Activated CD4-positive, alpha-beta T cell treated with anti-CD3 and anti-CD28 coated beads, Interleukin-2, amount 50 U/mL, for 4 hours (primary cell): ENCODE data around the gene C1QA.
"Not testable (repeated sequence)": the region's sequence is repeated elsewhere in the genome, so short reads cannot be mapped to it uniquely, and the experiment has no call there.

Experiments
- DNase-seq, 2 experiments: peaks; one replicate each; pipeline ENCODE4 v3.0.0-alpha.2; 2020

The C1QA gene

DNA sequence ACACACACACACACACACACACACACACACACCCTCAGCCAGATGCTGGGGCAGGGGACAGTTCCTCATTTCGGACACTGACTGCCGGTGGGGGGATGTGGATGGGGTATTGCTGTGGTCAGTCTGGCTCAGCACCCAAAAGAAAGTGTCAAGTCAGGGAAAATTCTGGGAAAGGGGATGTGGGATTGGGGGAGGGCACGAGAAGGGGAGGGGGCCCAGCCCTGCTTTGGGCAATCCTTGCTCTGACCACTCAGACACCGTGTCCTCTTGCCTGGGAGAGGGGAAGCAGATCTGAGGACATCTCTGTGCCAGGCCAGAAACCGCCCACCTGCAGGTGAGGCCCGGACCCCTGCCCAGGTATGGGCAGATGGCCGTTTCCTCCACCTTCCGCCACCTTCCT, 7.0 kb downstream of the C1QA start, which contains the start of gene C1QC:
TSS of gene C1QC (plus strand) at position 253 of the 400 bp plus-strand sequence. CDS start 391 bp downstream, outside the sequence.
- no peak for DNase-seq

DNA sequence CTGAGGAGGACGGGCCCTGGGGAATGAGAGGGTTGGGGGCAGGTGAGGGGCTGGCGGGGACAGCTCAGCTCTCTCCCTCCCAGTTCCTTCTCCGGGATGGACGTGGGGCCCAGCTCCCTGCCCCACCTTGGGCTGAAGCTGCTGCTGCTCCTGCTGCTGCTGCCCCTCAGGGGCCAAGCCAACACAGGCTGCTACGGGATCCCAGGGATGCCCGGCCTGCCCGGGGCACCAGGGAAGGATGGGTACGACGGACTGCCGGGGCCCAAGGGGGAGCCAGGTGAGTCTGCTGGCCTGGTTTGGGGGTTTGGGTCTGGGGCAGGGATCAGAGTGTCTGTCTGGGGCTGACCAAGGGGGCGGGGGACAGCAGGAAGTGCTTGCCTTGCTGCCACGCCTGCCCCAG, 7.5 kb downstream of the C1QA start:
- DNase-seq: no peak

DNA sequence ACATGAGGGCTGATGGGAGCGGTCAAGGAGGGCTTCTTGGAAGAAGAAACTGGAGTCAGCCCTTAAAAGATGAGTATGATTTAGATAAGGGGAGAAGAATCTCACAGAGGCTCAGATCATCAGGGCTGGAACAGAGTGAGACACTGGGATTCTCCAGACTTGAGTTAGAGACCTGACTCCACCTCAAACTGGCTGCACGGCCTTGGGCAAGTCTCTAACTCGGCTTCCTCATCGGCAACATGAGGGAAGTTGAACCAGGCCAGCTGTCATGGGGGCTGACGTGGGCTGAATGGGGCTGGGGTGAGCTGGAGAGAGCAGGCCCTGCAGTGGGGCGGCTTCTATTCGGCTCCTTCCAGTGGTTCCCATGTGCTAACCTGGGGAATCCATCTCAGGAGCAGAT, 9.5 kb downstream of the C1QA start:
- DNase-seq: no peak

DNA sequence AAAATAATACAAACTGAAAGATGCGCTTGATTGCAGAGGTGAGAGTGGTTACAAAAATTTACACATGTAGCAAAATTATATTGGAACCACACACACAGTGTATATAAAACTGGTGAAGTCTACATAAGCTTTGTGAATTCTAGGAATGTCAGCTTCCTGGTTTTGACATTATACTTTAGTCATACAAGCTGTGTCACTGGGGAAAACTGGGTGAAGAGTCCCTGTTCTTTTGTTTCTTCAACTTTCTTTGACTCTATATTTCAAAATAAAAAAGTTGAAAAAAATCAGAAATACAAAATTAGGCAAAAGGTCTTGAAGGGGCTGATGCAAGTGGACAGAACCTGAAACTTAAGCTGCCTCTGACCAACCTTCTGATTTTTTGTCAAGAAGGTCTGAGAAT, 10.0 kb downstream of the C1QA start:
- DNase-seq: no peak

DNA sequence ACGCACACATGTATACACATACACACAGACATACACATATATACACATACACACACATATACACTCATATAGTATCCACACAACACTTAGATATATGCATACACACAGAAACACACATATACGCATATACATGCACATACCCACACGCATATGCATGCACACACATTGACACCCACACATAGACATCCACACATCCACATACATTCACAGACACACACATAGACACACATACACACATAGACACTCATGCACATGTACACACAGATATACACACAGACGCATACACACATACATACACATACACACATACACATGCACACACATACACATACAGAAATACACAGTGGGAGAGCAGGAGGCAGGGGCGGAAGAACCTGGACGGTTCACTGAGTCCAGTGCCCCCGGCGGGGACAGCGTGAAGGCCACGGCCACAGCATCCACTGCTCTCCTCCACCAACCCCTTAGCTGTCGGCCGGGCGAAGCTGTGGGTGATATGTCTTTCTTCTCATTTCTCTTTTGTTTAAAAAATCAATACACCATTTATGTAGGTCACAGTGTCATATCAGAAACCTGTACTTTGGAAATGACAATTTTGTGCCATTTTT, 13.8 kb downstream of the C1QA start:
- no peak for DNase-seq

DNA sequence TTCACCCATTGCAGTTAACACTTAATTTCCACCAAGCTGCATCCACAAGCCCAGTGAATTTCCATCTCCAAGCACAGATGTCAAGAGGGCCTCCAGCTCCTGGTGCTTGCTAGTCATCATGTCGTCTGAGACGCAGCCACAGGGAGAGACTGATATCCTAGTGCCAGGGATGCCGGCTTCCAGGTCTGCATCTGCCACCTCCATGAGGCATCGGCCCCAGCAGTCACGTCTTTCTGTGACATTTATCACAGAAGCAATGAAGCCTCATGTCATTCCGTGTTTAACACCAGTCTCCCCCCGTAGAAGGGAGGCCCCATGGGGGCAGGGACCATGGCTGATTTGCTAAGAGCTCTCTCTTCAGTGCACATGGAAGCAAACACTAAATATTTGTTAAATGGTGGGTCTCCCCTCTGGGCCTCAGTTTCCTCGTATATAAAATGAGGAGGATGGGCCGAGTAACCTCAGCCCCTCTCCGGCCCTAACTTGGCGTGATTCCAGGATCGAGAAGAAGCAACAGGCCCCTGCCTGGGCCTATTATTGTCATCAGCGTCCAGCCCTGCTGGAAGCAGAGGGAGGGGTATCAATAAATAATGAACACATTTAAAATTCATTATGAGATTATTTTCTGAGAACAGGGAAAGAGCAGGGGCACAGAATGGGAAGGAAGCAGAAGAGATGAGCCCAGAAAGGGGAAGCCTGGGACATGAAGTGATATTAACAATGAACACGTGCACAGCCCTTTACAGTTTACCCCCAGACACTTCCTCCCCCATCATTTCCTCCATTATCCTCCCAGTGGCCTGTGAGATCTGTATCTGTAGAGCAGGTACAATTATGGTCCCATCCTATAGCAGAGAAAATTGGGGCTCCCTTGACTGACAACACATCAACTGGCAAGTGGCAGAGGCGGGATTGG, 15.8 kb downstream of the C1QA start:
- no peak for DNase-seq

DNA sequence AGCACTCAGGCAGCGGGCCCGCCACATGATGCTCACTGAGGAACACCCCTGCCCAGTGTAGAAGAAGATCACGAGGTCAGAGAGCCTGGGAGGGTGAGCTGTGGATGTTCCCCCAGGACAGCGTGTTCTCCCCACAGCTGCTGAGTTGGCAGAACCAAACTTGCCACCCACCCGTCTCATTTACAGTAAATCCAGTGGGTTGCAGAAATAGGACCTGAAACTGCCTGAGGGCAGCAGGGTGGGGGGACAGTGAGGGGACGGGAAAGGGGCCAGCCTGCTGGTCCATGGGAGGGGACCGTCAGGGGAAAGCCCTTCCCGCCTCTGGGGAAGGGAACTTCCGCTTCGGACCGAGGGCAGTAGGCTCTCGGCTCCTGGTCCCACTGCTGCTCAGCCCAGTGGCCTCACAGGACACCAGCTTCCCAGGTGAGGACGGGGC, 16.5 kb downstream of the C1QA start, which contains the start of gene C1QB:
TSS of gene C1QB (plus strand) at position 356 of the 436 bp plus-strand sequence. CDS start 6,227 bp downstream, outside the sequence.
- DNase-seq: no peak

DNA sequence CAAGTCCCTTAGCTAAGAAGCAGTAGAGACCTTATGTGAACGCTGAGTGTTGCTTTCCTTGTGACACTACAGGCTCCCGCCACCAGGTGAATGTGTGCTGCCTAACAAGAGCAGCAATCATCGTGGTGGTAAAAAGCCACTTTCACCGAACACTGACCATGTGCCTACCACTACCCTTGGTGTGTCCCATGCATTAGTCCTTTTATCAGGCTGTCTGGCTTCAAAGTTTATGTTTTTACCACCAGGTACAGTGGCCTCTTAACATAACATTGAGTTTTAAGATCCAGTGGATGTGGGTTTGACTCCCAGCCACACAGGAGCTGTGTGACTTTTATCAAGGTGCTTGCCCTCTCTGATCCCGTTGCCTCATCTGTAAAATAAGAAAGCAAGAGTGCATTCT, 18.3 kb downstream of the C1QA start:
- no peak for DNase-seq

DNA sequence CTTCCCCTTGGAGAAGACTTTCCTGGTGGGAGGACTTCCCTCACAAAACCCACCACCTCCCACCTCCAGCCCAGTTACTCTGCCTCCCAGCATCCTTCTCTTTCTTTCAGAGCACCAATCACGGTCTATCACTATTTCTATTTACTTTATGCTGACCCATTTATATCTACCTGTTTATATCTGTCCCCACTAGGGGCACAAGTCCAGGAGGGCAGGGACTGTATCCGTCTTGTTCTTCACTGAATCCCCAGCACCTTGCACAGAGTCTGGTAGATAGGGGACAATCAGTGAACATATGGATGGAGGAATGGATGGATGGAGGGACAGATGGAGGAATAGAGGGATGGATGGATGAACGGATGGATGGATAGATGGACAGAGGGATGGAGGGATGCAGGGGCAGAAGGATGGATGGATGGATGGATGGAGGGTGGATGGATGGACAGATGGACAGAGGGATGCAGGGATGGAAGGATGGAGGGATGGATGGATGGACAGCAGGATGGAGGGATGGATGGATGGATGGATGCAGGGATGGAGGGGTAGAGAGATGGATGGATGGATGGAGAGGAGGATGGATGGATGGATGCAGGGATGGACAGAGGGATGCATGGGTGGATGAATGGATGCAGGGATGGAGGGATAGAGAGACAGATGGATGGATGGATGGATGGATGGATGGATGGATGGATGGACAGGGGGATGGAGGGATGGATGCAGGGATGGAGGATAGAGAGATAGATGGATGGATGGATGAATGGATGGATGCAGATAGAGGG, 22.1 kb downstream of the C1QA start:
- DNase-seq: no peak

DNA sequence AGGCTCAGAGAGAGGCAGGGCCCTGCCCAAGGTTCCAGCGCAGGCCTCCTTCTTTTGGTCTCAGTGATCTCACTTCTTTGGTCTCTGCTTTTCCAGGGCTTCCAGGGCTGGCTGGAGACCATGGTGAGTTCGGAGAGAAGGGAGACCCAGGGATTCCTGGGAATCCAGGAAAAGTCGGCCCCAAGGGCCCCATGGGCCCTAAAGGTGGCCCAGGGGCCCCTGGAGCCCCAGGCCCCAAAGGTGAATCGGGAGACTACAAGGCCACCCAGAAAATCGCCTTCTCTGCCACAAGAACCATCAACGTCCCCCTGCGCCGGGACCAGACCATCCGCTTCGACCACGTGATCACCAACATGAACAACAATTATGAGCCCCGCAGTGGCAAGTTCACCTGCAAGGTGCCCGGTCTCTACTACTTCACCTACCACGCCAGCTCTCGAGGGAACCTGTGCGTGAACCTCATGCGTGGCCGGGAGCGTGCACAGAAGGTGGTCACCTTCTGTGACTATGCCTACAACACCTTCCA, 24.4 kb downstream of the C1QA start:
- no peak for DNase-seq

DNA sequence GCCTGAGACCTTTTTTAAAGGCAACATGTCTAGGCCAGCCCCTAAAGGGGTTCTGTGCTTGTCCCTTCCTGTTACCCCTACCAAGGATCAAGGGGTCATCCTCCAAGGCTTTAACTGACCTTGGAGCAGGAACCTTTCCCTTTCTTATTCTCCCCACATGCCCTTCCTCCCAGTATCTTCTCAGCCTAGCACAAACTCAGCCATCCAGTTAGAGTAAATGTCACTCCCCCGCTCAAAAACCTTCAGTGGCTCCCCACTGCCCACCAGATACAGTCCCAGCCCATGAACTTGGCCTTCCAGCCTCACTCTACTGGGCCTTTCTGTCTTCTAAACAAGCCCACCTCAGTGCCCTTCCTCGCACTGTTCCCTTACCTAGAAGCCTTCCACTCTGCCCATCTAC, 25.5 kb downstream of the C1QA start:
- no peak for DNase-seq

DNA sequence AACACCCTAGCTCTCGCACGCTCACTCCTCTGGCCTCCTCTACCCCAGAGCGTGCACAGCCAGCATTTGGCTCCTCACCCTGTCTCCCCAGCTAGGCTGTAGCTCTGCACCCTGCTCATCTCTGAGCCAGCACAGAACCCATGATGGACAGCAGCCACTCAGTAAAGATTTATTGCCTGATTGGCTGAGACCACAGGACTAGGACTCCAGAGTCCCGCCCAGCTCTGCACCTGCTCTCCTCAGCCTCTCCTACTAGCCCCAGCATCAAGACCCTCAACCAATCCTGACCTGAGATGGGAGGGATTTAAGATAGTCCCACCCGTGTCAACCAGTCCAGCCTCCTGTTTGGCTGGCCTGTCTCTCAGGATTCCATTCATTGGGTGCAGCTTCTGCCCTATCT, 25.9 kb downstream of the C1QA start:
- no peak for DNase-seq

DNA sequence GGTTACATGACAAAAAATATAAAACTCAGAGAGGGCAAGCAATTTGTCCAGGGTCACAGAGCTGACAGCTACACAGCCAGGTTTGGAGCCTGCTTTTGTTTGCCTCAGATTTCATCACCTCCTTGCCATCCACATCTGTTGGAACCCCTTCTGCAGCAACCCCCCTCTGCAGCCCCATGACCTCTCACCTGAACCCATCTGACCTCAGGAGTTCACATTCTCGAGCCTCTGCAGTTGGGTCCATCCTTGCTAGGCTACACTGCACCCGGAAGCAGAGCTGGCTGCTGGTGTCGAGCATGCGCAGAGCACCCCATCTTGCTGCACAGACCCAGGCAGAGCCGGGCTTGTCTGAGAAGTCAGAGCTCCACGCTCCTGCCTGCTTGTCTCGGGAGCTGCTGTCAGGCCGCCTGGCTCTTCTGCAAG, 26.6 kb downstream of the C1QA start:
- DNase-seq: no peak

DNA sequence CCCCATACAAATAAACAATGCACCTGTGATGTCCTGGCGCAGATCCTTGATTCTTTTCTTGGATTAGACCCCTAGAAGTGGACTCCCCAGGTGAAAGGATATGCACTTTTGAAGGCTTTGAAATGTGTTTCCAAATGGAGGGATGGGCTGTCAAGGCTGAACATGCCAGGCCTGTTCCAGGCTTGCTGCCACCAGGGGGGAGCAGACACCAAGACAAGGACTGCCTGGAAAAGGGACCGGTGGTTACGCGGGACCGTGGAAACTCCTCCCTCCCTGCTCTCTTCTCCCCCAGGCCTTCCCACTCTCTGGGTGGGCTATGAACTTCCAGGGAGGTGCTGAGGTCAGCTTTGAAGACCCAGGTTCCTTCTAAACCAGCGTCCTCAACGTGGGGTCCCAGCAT, 29.3 kb downstream of the C1QA start:
- no peak for DNase-seq

DNA sequence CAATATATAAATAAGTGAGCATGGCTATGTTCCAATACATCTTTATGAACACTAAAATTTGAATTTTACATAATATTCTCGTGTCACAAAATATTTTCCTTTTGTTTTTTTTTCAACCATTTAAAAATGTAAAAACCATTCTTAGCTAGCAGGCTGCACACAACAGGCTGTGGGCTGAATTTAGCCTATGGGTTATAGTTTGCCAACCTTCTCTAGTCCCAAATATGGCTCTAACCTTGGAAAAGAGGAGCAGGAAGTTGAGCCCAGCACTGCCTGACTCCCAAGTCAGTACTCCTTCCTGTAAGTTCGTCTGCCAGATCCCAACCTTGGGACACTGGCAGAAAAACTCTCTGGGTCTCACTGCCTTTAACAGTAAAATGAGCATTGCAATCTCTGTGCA, 30.0 kb downstream of the C1QA start:
- no peak for DNase-seq

DNA sequence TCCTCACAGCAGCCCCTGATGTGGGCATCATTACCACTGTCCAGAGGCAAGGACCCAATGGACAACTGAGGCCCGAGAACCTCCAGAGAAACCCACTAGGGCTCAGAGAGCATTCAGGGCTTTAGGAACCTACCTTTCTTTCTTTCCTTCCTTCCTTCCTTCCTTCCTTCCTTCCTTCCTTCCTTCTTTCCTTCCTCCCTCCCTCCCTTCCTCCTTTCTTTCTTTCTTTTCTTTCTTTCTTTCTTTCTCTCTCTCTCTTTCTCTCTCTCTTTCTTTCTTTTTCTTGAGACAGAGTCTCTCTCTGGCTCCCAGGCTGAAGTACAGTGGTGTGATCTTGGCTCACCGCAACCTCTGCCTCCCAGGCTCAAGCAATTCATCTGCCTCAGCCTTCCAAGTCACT, 32.4 kb downstream of the C1QA start:
- DNase-seq: not testable (repeated sequence)

DNA sequence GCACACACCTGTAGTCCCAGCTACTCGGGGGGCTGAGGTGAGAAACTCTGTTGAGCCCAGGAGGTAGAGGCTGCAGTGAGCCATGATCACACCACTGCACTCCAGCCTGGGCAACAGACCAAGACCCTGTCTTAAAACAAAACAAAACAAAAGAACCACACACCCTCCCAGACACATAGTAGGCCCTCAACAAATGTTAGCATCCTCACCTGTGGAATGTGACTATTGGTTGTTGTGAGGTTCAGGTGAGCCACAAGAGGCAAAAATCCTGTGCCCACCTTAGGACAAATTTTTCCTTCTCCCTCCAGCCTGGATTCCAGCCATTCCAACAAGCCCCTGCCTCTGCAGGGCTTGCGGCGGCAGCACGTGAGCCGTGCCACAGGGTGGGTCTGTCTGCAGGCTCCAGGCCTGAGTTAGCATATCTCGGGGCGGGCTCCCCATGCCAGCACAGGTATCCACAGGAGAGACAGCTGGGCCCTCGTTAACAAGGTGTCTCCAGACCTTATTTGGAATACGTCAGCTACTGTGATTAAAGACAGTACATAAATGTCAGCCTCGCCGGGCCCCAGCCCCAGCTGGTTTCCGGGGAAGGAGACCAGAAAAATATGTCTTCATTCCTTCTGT, 34.0 kb downstream of the C1QA start:
- DNase-seq: no peak

DNA sequence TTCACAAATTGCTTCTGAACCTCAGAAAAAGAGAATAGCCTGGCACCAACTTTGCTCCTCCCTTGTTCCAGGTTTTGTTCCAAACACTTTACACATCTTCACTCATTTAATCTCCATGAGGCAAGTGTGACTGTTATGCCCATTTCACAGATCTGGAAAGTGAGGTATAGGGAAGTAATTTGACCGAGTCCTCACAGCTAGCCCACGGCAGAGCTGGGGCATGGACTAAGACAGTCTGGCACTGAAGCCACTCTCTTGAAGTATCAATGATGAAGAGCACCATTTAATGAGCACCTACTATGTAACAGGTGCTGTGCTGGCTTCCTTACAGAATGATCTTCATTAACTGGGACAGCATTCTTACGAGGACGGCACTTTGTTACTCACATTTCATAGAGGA, 35.6 kb downstream of the C1QA start:
- no peak for DNase-seq

DNA sequence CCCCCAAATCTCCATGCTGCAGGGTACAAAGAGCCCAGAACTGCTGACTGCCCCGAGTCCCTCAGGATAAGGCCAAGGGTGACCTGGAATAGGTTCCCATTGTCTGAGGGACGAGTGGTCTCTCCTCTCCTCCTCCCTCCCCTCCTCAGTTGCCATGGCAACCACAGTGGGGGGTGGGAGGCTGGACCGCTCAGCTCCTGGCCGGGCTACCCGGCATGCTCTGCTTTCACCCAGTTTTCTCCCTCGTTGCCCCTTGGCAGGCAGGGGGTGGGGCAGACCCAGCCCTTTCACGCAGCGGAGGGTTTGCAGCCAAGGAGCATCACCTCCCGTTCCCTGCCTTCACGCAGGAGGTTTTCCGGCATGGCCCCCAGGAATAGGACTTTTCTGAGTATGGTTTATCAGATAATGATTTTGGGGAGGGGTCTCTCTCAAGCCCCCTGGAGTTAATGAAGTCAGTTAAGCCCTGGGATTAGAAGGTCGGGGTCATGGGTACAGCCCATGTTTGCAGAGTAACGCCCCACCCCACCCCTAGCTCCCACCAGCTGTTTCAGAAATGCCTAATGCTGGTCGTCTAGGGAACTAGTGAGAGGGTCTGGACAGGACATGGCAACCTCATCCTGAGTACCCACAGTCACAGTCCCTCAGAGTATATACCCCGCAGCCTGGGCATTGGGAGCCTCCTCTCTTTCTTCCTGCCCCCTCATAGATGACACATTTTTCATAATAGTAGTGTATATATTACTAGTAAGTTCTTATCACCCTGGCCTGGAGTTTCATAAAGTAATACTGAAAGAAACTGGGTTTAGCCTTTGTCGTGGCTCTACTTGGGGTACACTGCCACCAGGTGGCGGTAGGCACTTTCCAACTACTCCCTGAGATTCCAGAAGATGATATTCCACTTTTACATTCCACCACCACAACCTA, 37.3 kb downstream of the C1QA start:
- DNase-seq: no peak

DNA sequence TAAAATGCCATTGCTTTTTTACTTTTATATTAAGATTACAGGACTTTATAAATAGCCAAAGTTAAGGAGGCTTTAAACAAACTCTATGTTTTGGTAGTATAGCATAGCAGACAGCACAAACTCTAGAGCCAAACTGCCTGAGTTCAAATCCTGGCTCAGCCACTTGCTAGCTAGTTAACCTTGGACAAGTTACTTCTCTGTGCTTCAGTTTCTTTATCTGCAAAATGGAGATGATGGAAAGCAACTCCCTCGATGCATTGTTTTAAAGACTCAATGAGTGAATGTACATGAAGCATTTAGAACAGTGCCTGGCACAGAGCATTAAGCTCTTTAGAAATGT, 38.0 kb downstream of the C1QA start:
- DNase-seq: no peak

DNA sequence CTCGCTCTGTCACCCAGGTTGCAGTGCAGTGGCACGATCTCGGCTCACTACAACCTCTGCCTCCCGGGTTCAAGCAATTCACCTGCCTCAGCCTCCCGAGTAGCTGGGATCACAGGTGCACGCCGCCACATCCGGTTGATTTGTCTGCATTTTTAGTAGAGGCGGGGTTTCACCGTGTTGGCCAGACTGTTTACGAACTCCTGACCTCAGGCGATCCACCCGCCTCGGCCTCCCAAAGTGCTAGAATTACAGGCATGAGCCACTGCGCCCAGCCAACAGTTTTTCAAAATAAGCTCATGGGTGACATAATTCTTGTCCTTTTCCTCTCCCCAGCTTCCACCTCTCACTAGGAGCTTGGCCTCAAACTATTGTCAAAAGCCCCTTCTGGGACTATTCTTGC, 39.7 kb downstream of the C1QA start:
- DNase-seq: not testable (repeated sequence)
